ENCODE measurements around the gene MRPL38.

The MRPL38 gene

DNA sequence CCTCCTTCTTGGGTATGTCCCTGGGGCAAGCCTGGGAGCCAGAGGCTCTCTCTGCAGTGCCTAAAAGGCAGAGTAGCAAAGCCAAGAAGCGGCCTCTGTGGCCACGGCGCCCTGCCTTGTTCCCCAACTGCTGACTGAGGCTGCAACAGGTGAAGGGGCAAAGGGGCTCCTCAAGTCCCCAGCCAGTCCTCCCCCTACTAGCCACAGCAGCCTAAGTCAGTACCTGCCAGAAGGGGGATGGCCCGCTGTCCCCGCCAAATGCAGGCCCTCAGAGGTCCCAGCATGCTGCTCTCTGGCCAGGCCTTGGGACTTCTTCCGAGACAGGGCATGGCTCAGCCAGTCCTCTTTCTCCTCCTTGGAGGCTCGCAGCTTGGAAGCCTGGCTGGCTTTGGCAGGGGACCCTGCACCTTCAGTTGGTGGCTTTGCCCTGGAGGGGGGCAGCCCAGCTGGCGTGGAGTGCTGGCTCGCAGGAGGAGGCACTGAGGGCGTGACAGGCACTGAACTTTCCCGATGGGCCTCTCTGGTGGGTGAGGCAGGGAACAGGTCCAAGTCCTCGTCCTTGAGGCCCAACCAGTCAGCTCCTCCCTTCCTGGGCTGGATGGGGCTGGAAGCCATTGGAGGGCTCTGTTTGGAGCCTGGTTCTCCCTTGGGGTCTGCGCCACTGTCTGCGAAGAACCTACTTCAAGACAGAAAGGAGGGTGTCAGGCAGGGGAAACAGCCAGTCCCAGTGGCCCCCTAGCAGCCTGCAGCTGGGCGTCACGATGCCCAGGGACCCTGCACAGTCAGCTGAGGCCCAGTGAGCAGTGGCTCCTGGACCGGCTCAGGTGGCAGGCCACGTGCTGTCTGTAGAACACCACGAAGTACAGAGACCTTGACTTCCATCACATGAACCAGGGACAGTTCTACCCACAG, 18.5 kb upstream of the MRPL38 start:
- peaks cover 12% of the 10 kb centered on the region for H3K4me1 Mint-ChIP-seq
- no peak for DNase-seq
- peaks cover 4% of the 10 kb centered on the region for H3K36me3 Mint-ChIP-seq (ENCODE audit: low read depth)
- H3K27me3 Mint-ChIP-seq (ENCODE audit: low read depth, poor library complexity): peaks cover 3% of the 10 kb centered on the region
- H3K27ac Mint-ChIP-seq: peak overlapping the region; percentile 48
- H3K9me3 Mint-ChIP-seq: no peaks in the 10 kb centered on the region
- no peak overlapping the region for H3K4me3 Mint-ChIP-seq
- TF ChIP-seq, protein P1, sequence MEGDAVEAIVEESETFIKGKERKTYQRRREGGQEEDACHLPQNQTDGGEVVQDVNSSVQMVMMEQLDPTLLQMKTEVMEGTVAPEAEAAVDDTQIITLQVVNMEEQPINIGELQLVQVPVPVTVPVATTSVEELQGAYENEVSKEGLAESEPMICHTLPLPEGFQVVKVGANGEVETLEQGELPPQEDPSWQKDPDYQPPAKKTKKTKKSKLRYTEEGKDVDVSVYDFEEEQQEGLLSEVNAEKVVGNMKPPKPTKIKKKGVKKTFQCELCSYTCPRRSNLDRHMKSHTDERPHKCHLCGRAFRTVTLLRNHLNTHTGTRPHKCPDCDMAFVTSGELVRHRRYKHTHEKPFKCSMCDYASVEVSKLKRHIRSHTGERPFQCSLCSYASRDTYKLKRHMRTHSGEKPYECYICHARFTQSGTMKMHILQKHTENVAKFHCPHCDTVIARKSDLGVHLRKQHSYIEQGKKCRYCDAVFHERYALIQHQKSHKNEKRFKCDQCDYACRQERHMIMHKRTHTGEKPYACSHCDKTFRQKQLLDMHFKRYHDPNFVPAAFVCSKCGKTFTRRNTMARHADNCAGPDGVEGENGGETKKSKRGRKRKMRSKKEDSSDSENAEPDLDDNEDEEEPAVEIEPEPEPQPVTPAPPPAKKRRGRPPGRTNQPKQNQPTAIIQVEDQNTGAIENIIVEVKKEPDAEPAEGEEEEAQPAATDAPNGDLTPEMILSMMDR (IDR thresholded peaks at IDR 0.05): no peak

DNA sequence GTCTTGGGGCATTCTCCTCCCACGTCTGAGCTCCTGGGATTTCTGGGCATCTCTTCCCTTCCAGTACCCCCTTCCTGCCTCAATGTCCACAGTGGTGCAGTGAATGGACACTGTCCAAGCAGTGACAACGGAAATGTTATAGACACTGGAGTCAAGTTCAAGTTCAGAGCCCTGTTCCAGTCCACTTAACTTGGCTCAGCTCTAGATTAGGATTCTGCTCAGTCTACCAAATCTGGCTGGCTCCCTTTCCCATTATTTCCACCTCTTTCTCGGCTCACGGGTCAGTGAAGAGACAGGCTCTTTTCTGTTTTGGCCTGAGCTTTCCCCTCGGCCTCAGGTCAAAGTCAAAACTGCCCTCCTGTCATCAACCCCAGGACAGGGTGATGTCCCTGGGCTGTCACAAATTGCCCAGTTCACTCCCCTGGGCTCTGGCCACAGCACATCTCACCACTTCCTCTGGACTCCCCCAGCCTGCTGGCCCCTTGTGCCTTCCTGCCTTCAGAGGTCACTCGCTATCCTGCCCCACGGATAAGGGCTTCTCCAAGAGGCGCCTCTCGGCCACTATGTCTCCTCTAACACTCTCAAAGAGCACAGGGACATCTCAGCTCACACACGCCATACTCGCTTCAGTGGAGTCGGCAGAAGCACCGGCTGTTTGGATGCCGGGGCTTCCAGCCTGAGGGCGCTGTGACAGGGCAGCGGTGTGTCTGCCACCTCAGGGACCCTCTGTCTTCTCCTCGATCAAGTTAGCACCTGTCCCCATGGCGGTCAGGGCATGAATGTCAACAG, 17.7 kb upstream of the MRPL38 start:
- Mint-ChIP-seq H3K36me3 (ENCODE audit: low read depth) (no peaks in the 10 kb centered on the region), H3K27me3 (ENCODE audit: low read depth, poor library complexity) (peaks cover 3% of the 10 kb centered on the region), H3K4me3 (no peak overlapping the region), H3K4me1 (peaks cover 9% of the 10 kb centered on the region), H3K9me3 (no peaks in the 10 kb centered on the region), H3K27ac (peak overlapping the region; percentile 80)
- DNase-seq: no peak
- TF ChIP-seq, protein P1 (IDR thresholded peaks at IDR 0.05): no peak

DNA sequence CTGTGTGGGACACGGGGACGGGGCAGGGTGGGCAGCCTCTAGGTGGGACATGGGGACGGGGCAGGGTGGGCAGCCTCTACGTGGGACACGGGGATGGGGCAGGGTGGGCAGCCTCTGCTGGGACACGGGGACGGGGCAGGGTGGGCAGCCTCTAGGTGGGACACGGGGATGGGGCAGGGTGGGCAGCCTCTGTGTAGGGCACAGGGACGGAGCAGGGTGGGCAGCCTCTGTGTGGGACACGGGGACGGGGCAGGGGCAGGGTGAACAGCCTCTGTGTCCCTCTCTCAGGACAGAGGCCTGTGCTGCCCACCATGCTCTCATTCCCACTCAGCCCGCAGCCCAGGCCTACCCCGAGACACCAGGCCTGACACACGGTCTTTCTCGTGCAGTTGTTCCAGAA, 16.9 kb upstream of the MRPL38 start:
- no peak for DNase-seq
- Mint-ChIP-seq H3K36me3 (ENCODE audit: low read depth) (no peaks in the 10 kb centered on the region), H3K4me3 (no peak overlapping the region), H3K27me3 (ENCODE audit: low read depth, poor library complexity) (peaks cover 3% of the 10 kb centered on the region), H3K27ac (no peak overlapping the region), H3K9me3 (no peaks in the 10 kb centered on the region), H3K4me1 (peaks cover 13% of the 10 kb centered on the region)
- TF ChIP-seq, protein P1 (IDR thresholded peaks at IDR 0.05): no peak

DNA sequence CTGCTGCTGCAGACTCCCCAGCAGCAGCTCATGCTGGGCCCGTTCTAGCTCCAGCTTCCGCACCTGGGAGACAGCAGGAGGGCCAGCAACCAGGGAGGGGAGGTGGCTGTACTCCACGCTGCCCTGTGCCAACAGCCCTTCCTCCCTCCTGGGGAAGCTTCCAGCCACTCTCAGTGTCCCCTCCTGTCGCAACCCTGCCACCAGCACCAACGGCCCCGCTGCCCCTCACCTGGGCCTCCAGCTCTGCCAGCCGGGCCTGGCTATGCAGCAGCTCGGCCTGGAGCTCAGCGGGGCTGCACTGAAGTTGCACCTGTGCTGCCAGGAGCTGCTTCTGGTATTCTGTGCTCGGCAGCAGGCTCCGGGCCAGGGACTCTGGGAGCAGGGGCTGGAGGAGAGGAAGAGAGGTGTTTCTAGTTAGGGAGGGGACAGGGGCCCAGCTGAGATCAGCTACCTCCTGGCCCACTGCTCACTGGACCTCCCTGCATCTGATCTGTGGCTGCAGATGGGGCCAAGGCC, 15.4 kb upstream of the MRPL38 start:
- TF ChIP-seq, protein P1 (IDR thresholded peaks at IDR 0.05): no peak
- no peaks in the 10 kb centered on the region for H3K36me3 Mint-ChIP-seq (ENCODE audit: low read depth)
- no peaks in the 10 kb centered on the region for H3K9me3 Mint-ChIP-seq
- no peak for DNase-seq
- no peak overlapping the region for H3K27ac Mint-ChIP-seq
- peaks cover 13% of the 10 kb centered on the region for H3K4me1 Mint-ChIP-seq
- peaks cover 7% of the 10 kb centered on the region for H3K27me3 Mint-ChIP-seq (ENCODE audit: low read depth, poor library complexity)
- H3K4me3 Mint-ChIP-seq: no peak overlapping the region

DNA sequence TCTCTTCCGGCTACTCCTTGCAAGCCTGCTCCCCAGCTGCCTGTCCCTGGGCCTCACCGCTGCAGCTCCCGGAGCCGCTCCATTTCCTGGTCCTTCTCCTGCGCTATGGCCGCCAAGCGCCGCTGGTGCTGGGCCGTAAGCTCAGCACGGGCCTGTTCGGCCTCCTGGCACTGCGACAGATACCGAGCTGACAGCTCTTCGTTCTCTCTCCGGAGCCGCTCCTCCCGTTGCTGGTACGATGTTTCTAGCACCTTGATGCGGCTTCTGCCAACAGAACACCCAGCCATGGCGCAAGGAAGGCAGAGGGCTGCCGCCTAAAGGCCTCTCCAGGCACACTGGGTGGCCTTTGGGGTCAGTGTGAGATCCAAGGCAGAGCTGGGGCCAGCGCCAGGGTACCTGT, 14.9 kb upstream of the MRPL38 start:
- H3K27me3 Mint-ChIP-seq (ENCODE audit: low read depth, poor library complexity): peaks cover 7% of the 10 kb centered on the region
- DNase-seq: no peak
- H3K9me3 Mint-ChIP-seq: no peaks in the 10 kb centered on the region
- no peaks in the 10 kb centered on the region for H3K36me3 Mint-ChIP-seq (ENCODE audit: low read depth)
- TF ChIP-seq, protein P1 (IDR thresholded peaks at IDR 0.05): no peak
- peaks cover 13% of the 10 kb centered on the region for H3K4me1 Mint-ChIP-seq
- H3K4me3 Mint-ChIP-seq: no peak overlapping the region
- no peak overlapping the region for H3K27ac Mint-ChIP-seq

Data from nephron progenitor cell (in vitro differentiated cells).